Activated CD4-positive, alpha-beta T cell treated with anti-CD3 and anti-CD28 coated beads, Interleukin-2, amount 10 ng/mL, durations not matched to agents 24 days and 14 days (primary cell): ENCODE data around the gene AXIN2. TPM values are rescaled to one million over a fixed set of nuclear protein-coding genes. Genes with fewer than 3 reads are reported as not detected.

Source experiments
- DNase-seq: peaks from one replicate; pipeline ENCODE4 v3.0.0; 2022
- H3K27ac Mint-ChIP-seq: one replicate; pipeline ENCODE4 v1.8.0; 2022; ENCODE audit warnings: mild to moderate bottlenecking, mixed read lengths
- H3K27me3 Mint-ChIP-seq: one replicate; pipeline ENCODE4 v1.8.0; 2022; ENCODE audit warnings: mixed read lengths
- H3K36me3 Mint-ChIP-seq: one replicate; pipeline ENCODE4 v1.8.0; 2022; ENCODE audit warnings: low read depth, mild to moderate bottlenecking, mixed read lengths
- H3K4me1 Mint-ChIP-seq: one replicate; pipeline ENCODE4 v1.8.0; 2021; ENCODE audit warnings: mixed read lengths
- H3K4me3 Mint-ChIP-seq: one replicate; pipeline ENCODE4 v1.8.0; 2022; ENCODE audit warnings: mild to moderate bottlenecking, moderate library complexity, mixed read lengths
- H3K9me3 Mint-ChIP-seq: one replicate; pipeline ENCODE4 v1.8.0; 2021; ENCODE audit warnings: mixed read lengths
- intact Hi-C: fragments of 100-400 bp; cut with micrococcal nuclease; formaldehyde crosslinking; loops from one replicate; pipeline ENCODE4 v1.15.1; 2023
- total RNA-seq: library from RNA; stranded (reverse); gene quantifications from 2 replicates; pipeline ENCODE4 v1.2.3, GENCODE V29; 2022

Gene AXIN2
- total RNA-seq, 1 donor from 2014 or later: 5.2 TPM

DNA sequence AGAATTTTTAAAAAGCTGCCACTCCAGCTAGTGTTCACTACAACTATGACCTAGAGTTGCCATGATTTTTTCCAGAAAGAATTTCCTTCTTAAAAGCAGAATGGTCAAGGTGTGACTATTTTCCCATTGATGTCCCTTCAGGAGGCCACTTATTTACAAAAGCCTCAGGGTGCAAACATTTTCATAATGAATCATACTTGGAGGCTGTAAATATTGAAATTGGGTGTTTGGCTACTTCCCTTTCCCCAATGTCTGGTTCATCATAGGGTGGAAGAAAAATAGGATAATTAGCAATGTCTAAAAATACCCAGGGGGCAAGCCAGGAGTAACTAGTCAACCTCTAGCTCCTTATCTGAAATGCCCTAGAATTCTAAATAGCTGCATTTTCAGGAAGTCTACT lies 18.8 kb downstream of the AXIN2 start:
- no peaks in the 10 kb centered on the region for H3K9me3 Mint-ChIP-seq
- DNase-seq: no peak
- intact Hi-C loops: no loop called here
- no peak overlapping the region for H3K27ac Mint-ChIP-seq
- H3K4me3 Mint-ChIP-seq: no peak overlapping the region
- H3K36me3 Mint-ChIP-seq: peaks cover 35% of the 10 kb centered on the region
- peaks cover 11% of the 10 kb centered on the region for H3K4me1 Mint-ChIP-seq
- peaks cover 15% of the 10 kb centered on the region for H3K27me3 Mint-ChIP-seq

DNA sequence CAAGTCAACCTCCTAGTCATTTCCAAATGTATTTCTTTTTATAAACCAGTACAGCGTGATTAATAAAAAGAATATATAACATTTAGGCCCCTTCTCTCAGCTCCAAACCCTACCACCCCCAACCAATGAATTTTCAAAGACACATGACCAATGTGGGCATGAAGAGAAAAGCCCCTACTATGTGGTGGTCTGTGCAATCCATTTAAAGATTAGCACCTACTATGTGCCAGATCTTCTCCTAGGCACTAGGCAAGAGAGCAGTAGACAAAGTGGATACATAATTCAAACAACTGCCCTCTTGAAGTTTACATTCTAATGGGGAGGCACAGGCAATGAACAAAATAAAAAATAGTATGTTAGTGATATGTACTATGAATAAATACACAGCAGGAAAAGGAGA lies 19.4 kb downstream of the AXIN2 start:
- DNase-seq: no peak
- H3K27me3 Mint-ChIP-seq: peaks cover 13% of the 10 kb centered on the region
- H3K4me1 Mint-ChIP-seq: peaks cover 6% of the 10 kb centered on the region
- peaks cover 31% of the 10 kb centered on the region for H3K36me3 Mint-ChIP-seq
- H3K27ac Mint-ChIP-seq: no peak overlapping the region
- no peaks in the 10 kb centered on the region for H3K9me3 Mint-ChIP-seq
- H3K4me3 Mint-ChIP-seq: no peak overlapping the region
- intact Hi-C loops: no loop called here

DNA sequence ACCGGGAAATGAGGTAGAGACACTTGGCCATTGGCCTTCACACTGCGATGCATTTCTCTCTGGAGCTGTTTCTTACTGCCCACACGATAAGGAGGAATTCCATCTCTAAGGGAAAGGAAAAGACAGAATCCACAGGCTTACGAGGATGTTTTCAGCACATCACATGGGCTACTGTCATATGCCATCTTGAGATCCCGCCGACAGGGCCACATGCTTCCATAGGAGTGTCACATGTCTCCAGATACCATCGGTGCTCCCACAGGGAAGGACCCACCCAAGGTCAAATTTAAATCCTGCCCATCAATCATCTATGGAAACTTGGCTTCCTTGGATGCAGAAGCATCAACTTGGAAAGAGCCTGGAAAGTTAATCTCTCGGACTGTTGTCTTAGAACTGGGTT lies 20.0 kb downstream of the AXIN2 start:
- Mint-ChIP-seq H3K27ac (no peak overlapping the region), H3K4me3 (no peak overlapping the region), H3K4me1 (peaks cover 6% of the 10 kb centered on the region), H3K36me3 (peaks cover 33% of the 10 kb centered on the region), H3K27me3 (peaks cover 13% of the 10 kb centered on the region), H3K9me3 (no peaks in the 10 kb centered on the region)
- intact Hi-C loops: no loop called here
- DNase-seq: no peak

DNA sequence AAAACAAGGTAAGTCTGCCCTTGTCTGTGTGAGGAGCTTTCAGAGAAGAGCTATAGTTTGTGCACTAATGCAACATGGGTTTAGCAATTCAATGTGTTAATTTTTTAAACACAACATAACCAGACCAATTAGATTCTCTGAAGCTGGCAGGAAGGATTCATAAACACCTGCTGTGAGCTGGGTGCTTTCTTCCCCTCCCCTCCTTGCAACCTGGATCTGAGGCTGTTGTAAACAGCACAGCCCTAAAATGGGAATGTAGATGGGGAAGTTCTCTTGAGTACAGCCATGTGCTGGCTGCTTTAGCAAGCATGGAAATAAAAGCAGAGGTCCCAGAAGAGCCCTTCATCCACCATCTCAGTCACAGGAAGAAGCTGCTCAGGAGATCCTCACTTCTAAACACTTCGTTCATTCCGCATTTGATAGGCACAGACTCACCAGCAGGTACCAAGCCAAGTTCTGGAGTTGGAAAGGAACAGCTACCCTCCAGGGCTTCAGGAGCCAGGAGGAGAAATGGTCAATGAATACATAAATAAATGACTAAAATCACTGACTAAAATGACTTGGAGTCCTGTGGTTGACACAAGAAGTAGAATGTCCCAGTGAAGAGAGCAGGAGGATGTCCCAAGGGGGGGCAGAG lies 21.7 kb downstream of the AXIN2 start:
- Mint-ChIP-seq H3K4me1 (peaks cover 6% of the 10 kb centered on the region), H3K9me3 (no peaks in the 10 kb centered on the region), H3K36me3 (peaks cover 40% of the 10 kb centered on the region), H3K4me3 (no peak overlapping the region), H3K27ac (no peak overlapping the region), H3K27me3 (peaks cover 19% of the 10 kb centered on the region)
- intact Hi-C loops: no loop called here
- DNase-seq: no peak

DNA sequence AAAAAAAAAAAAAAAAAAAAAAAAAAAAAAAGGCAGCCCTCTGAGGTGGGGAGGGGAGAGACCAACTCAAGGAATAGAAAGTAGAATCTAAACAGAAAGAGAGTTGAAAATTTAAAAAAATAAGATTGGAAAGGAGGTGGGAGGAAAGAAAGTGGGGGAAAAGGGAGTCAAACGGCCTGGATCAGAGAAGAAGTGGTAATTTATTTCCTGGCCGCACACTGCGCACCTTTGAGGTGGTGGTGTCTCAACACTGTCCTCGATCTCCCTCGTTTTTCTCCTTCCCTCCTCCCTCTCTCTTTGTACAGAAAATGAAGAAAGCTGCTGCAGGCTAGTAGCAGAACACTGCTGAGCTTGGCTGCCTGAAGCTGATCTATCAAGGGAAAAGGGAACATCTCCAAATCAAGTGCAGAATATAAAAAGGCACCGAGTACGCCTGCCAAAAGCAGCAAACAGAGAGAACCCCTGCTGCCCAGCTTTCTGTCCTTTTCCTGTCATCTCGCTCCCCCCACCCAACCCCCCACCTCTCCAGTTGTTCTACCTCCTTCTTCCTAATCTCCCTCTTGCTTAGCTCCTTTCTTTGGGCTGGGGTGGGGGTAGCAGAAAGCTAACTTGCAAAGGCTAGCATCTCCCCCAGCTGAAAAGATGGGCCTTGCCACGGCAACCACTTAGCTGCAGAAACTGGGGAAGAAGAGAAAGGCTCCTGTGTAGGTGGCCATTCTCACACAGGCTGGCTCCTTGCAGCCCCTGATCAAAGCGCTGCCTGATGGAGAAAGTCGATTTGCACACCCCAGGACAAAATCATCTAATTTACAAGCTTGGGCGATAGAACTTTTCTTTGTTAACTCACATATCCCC lies 22.5 kb downstream of the AXIN2 start:
- H3K27ac Mint-ChIP-seq: peak overlapping the region; percentile 78
- peaks cover 6% of the 10 kb centered on the region for H3K4me1 Mint-ChIP-seq
- peak overlapping the region; percentile 78 for H3K4me3 Mint-ChIP-seq
- no peak for DNase-seq
- H3K9me3 Mint-ChIP-seq: no peaks in the 10 kb centered on the region
- intact Hi-C loops: no loop called here
- H3K27me3 Mint-ChIP-seq: peaks cover 19% of the 10 kb centered on the region
- peaks cover 43% of the 10 kb centered on the region for H3K36me3 Mint-ChIP-seq

DNA sequence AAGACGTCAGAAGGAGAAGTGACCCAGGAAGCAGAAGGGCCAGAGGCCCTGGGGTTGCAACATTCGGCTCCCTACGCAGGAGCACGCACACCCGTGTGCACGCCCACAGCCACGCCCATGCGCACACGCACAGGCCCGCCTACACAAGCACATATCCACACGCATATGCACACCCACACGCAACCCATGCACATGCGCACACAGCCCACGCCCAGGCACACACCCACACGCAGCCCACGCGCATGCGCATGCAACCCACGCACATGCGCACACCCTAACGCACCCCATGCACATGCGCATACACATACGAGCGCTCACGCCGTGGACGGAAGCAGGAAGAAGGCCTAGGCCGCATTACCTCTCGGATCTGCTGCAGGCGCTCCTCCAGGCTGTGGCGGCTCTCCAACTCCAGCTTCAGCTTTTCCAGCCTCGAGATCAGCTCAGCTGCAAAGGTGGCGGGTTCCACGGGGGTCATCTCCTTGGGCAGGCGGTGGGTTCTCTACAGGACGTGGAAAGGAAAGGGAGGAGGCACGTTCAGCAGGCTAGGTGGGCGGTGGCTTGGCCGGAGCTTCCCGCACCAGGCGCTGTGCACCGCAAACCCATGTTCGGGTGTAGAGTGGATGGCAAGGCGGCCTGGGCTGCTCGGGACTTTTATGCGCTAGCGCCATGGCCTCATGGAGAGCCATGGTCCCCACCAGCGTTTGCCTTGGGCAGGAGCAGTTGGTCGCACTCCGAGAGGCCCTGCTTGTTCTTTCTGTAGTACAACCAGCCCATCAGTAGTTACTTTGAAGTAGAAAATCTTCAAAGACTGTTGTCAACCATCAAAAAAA lies 23.4 kb downstream of the AXIN2 start:
- H3K27ac Mint-ChIP-seq: peak overlapping the region; percentile 78
- H3K9me3 Mint-ChIP-seq: no peaks in the 10 kb centered on the region
- peaks cover 19% of the 10 kb centered on the region for H3K27me3 Mint-ChIP-seq
- peaks cover 6% of the 10 kb centered on the region for H3K4me1 Mint-ChIP-seq
- H3K4me3 Mint-ChIP-seq: peak overlapping the region; percentile 78
- H3K36me3 Mint-ChIP-seq: peaks cover 44% of the 10 kb centered on the region
- intact Hi-C loops: no loop called here
- DNase-seq: peak; percentile 88

DNA sequence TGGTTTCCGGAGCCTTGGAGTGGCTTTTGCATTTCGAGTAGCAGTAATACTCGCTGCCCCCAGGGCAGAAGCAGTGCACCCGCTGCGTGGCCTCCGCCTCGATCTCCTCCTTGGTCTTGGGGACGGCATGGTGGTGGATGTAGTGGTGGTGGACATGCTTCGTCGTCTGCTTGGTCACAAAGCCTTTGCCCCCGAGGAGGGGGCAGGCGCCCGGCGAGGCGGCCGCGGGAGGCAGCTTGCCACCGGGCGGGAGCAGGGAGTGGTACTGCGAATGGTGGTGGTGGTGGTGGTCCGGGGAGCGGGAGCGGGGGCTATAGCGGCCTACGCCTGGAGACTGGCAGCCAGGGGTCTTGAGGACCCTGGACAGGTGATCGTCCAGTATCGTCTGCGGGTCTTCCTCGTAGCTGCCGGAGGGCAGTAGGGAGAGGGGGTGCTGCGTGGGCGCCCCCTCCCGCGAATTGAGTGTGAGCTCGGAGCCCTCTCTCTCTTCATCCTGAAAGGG lies 24.1 kb downstream of the AXIN2 start:
- intact Hi-C loops: no loop called here
- H3K27me3 Mint-ChIP-seq: peaks cover 19% of the 10 kb centered on the region
- H3K4me1 Mint-ChIP-seq: peaks cover 6% of the 10 kb centered on the region
- H3K9me3 Mint-ChIP-seq: no peaks in the 10 kb centered on the region
- H3K27ac Mint-ChIP-seq: no peak overlapping the region
- H3K4me3 Mint-ChIP-seq: peak overlapping the region; percentile 78
- H3K36me3 Mint-ChIP-seq: peaks cover 41% of the 10 kb centered on the region
- DNase-seq: no peak

DNA sequence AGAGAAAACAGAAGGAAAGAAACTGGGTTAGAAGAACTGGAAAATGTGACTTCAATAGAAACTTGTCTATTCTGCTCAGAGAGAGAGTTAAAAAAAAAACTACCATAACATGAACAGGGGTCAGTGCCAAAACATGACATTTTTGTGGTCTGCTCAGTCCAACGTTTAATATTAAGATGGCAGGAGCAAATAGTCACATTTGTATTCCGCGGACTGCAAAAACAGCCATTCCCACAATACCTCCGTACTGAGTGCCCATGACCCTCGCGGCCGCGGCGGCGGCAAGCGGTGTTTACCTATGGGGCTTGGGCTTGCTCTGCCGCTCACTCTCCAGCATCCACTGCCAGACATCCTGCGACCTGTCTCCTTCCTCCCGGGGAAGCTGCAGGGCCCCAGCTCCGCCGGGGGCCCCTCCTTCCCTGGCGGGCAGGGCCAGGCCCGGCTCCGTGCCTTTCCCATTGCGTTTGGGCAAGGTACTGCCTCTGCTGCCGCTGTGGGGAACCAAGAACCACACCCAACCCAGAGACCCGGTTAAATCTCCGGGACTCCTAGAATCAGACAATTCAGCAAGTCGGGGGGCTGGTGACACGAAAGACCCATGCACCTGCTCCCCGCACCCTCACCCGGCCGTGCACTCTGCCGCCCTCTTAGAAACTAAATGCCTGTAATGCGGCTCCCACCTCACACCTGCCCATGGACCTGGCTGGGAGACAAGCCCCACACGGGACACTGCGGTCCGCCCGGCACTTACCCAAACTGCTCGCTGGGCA lies 24.7 kb downstream of the AXIN2 start:
- Mint-ChIP-seq H3K27ac (no peak overlapping the region), H3K4me3 (no peak overlapping the region), H3K27me3 (peaks cover 16% of the 10 kb centered on the region), H3K9me3 (no peaks in the 10 kb centered on the region), H3K36me3 (peaks cover 39% of the 10 kb centered on the region), H3K4me1 (peaks cover 6% of the 10 kb centered on the region)
- intact Hi-C loops: no loop called here
- no peak for DNase-seq

DNA sequence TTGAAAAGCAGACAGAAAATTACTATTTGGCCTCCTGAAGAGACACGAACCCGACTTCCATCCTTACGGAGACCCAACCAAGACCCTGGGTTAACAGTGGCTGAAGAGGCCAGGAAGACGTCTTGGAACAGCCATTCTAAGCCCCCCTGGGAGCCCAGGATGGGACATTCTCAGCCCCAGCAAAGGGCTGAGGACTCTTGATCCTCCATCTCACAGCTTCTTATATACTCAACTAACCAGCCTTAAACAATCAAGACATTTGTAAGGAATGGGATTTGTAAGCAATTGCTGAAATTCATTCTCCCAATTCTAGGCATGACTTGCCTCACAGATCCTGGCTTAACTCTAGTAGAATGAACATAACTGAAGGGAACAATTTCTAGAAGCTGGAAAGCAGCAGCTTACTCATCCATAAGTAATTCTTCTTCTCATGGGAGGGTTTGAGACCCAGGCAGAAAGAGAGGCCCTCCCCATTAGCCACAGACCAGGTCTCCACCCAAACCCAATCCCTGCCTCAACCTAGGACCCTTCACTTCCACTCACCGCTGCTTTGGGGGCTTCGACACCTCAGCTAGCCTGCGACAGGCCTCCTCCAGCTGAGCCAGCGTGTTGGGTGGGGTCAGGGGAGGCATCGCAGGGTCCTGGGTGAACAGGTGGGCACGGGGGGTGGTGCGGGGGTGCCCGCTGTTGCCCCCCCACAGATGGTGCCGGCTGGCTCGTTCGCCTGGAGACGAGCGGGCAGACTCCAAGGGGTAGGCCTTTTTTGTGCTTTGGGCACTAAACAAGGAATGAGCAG lies 25.5 kb downstream of the AXIN2 start:
- Mint-ChIP-seq H3K27me3 (peaks cover 15% of the 10 kb centered on the region), H3K9me3 (no peaks in the 10 kb centered on the region), H3K27ac (no peak overlapping the region), H3K36me3 (peaks cover 37% of the 10 kb centered on the region), H3K4me1 (peaks cover 6% of the 10 kb centered on the region), H3K4me3 (no peak overlapping the region)
- intact Hi-C loops: no loop called here
- DNase-seq: no peak

DNA sequence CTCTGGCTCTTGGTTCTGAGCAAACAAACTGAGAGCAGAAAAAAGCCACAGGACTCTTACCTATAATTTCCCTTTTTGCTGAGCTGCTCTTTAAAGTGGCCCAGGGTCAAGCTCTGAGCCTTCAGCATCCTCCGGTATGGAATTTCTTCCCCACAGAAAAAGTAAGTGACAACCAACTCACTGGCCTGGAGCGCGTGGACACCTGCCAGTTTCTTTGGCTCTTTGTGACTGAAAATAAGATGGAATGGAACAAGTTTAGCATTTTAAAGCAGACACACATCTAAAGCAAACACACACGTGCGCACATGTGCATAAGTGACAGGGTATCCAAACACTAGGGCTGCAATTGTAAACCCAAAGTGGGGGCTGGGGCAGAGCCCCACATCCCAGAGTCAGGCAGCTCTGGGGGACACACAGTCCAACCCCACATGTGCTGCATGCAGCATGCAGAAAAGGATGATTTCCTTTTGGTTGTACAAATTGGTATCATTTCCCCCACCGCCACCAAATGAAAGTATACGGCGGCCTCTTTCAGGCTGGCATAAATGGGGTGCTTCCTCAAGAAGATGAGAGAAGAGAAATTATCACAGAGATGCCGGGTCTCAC lies 27.5 kb downstream of the AXIN2 start:
- no peak for DNase-seq
- H3K4me1 Mint-ChIP-seq: peaks cover 3% of the 10 kb centered on the region
- intact Hi-C loops: no loop called here
- H3K9me3 Mint-ChIP-seq: no peaks in the 10 kb centered on the region
- H3K36me3 Mint-ChIP-seq: peaks cover 40% of the 10 kb centered on the region
- H3K27me3 Mint-ChIP-seq: peaks cover 10% of the 10 kb centered on the region
- H3K4me3 Mint-ChIP-seq: no peak overlapping the region
- no peak overlapping the region for H3K27ac Mint-ChIP-seq

DNA sequence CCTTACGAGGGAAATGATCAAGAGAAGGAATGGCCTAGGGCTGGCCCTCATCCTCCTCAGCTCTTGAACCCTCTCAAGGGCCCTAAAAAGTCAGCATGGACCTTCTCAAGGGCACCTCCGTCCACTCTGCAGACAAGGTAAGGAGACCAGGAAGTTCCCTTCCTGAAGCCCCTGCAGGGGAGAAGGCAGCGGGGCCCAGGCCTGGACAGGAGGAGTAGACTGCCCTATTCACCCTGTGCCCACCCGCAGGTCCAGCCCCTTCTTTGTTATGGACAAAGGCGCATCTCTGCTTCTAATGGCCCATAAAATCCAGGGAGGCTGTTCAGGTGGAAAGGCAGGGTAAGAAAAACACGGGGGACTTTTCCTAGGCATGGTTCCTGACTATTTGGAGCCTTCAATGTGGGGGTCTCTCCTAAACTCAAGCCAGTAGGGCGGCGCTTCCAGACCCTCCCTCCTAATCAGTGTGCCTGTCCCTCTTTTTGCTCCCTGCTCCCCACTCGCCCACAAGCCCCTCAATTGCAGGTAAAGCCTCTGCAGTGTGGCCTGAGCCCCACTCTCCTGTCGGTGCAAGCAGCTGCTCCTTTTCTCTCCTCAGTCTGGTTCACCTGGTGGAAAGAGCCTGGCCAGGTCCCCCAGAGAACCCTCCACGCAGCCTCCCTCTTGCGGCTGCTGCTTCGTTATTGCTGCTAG lies 28.2 kb downstream of the AXIN2 start:
- Mint-ChIP-seq H3K36me3 (peaks cover 41% of the 10 kb centered on the region), H3K27me3 (peaks cover 9% of the 10 kb centered on the region), H3K9me3 (no peaks in the 10 kb centered on the region), H3K4me3 (no peak overlapping the region), H3K27ac (no peak overlapping the region), H3K4me1 (peaks cover 4% of the 10 kb centered on the region)
- intact Hi-C loops: no loop called here
- DNase-seq: no peak
